DOHH2 (cell line): ENCODE results near the gene PRMT2.

Experiments
- H3F3A ChIP-seq: fragments of 200-600 bp; sonication (generic), shearing (Covaris generic); 2 replicates; pipeline ENCODE4 v1.6.0; 2016; ENCODE audit warnings: antibody characterized with exemption, mild to moderate bottlenecking; ENCODE audit not compliant: control insufficient read depth, insufficient read depth
- H3K27ac ChIP-seq: fragments of 200-600 bp; sonication (generic); 2 replicates; pipeline ENCODE4 v1.5.1; 2014; ENCODE audit warnings: low read depth, mild to moderate bottlenecking, low read length, moderate library complexity
- H3K27me3 ChIP-seq: fragments of 200-600 bp; sonication (generic); 2 replicates; pipeline ENCODE4 v1.6.1; 2014; ENCODE audit warnings: mild to moderate bottlenecking, low read length, mixed read lengths; ENCODE audit not compliant: control insufficient read depth
- H3K36me3 ChIP-seq: fragments of 200-600 bp; sonication (generic); 2 replicates; pipeline ENCODE4 v1.6.1; 2014; ENCODE audit warnings: mild to moderate bottlenecking, low read length, moderate library complexity, mixed read lengths; ENCODE audit not compliant: control insufficient read depth
- H3K4me1 ChIP-seq: fragments of 200-600 bp; sonication (generic); 2 replicates; pipeline ENCODE4 v1.6.1; 2014; ENCODE audit warnings: mild to moderate bottlenecking, low read length, mixed read lengths; ENCODE audit not compliant: control insufficient read depth
- H3K4me2 ChIP-seq: fragments of 200-600 bp; sonication (generic); 2 replicates; pipeline ENCODE4 v1.6.0; 2014; ENCODE audit warnings: mild to moderate bottlenecking, low read length, moderate library complexity
- H3K4me3 ChIP-seq: fragments of 200-600 bp; sonication (generic); 2 replicates; pipeline ENCODE4 v1.5.1; 2014; ENCODE audit warnings: mild to moderate bottlenecking, low read length, mixed read lengths
- H3K79me2 ChIP-seq: fragments of 200-600 bp; sonication (generic); 2 replicates; pipeline ENCODE4 v1.6.1; 2014; ENCODE audit warnings: mild to moderate bottlenecking, low read length, mixed read lengths; ENCODE audit not compliant: control insufficient read depth
- H3K9me2 ChIP-seq: fragments of 200-600 bp; sonication (generic); replicated peaks from 2 replicates; pipeline ENCODE4 v1.6.1; 2014; ENCODE audit warnings: mild to moderate bottlenecking, low read length, mixed read lengths; ENCODE audit not compliant: control insufficient read depth
- H3K9me3 ChIP-seq: fragments of 200-600 bp; sonication (generic); 2 replicates; pipeline ENCODE4 v1.6.1; 2014; ENCODE audit warnings: antibody characterized with exemption, low read length, mixed read lengths; ENCODE audit not compliant: control insufficient read depth, insufficient read depth
- H4K20me1 ChIP-seq: fragments of 200-600 bp; sonication (generic); 2 replicates; pipeline ENCODE4 v1.6.0; 2014; ENCODE audit warnings: low read depth, mild to moderate bottlenecking, antibody characterized with exemption, low read length, moderate library complexity; ENCODE audit not compliant: control insufficient read depth, insufficient read depth
- CTCF ChIP-seq: fragments of 200-600 bp; sonication (generic); IDR thresholded peaks from one replicate; pipeline ENCODE4 v1.5.1; 2014; ENCODE audit warnings: antibody characterized with exemption, mild to moderate bottlenecking, low read depth, low read length; ENCODE audit not compliant: poor library complexity, severe bottlenecking
- EZH2phosphoT487 ChIP-seq: fragments of 200-600 bp; sonication (generic); IDR thresholded peaks from 2 replicates; pipeline ENCODE4 v1.6.1; 2017; ENCODE audit warnings: borderline replicate concordance, mild to moderate bottlenecking, antibody characterized with exemption, low read length, moderate library complexity, mixed read lengths

The PRMT2 gene

GRCh38 chr21:46616656-46617055, 18.8 kb upstream of the PRMT2 start:
- no peaks in the 10 kb centered on the region for H3K9me2 ChIP-seq
- no peaks in the 10 kb centered on the region for H3K36me3 ChIP-seq
- H3K4me3 ChIP-seq: no peak overlapping the region
- H3K9me3 ChIP-seq: no peaks in the 10 kb centered on the region
- H3K27ac ChIP-seq: no peak overlapping the region
- H3K27me3 ChIP-seq: no peaks in the 10 kb centered on the region
- H3K4me2 ChIP-seq: no peak overlapping the region
- no peaks in the 10 kb centered on the region for H3F3A ChIP-seq
- H4K20me1 ChIP-seq: no peaks in the 10 kb centered on the region
- H3K4me1 ChIP-seq: no peaks in the 10 kb centered on the region
- TF ChIP-seq EZH2phosphoT487 (no peak), CTCF (no peak)
- H3K79me2 ChIP-seq: no peaks in the 10 kb centered on the region

GRCh38 chr21:46617267-46618051, 18.0 kb upstream of the PRMT2 start:
- H3K9me3 ChIP-seq: no peaks in the 10 kb centered on the region
- H4K20me1 ChIP-seq: no peaks in the 10 kb centered on the region
- H3K36me3 ChIP-seq: no peaks in the 10 kb centered on the region
- no peak overlapping the region for H3K4me3 ChIP-seq
- TF ChIP-seq CTCF: no peak
- TF ChIP-seq EZH2phosphoT487: no peak
- no peaks in the 10 kb centered on the region for H3K9me2 ChIP-seq
- H3K4me1 ChIP-seq: no peaks in the 10 kb centered on the region
- H3K4me2 ChIP-seq: no peak overlapping the region
- no peaks in the 10 kb centered on the region for H3K27me3 ChIP-seq
- no peaks in the 10 kb centered on the region for H3F3A ChIP-seq
- no peak overlapping the region for H3K27ac ChIP-seq
- H3K79me2 ChIP-seq: no peaks in the 10 kb centered on the region

- no peaks in the 10 kb centered on the region for H4K20me1 ChIP-seq
- H3K9me2 ChIP-seq: no peaks in the 10 kb centered on the region
- H3K4me3 ChIP-seq: no peak overlapping the region
- H3K4me1 ChIP-seq: no peaks in the 10 kb centered on the region
- no peaks in the 10 kb centered on the region for H3F3A ChIP-seq
- H3K27me3 ChIP-seq: no peaks in the 10 kb centered on the region
- no peak overlapping the region for H3K4me2 ChIP-seq
- no peaks in the 10 kb centered on the region for H3K9me3 ChIP-seq
- H3K36me3 ChIP-seq: no peaks in the 10 kb centered on the region
- no peak for TF ChIP-seq EZH2phosphoT487
- no peak for TF ChIP-seq CTCF
- H3K79me2 ChIP-seq: no peaks in the 10 kb centered on the region
- H3K27ac ChIP-seq: no peak overlapping the region
Measured at GRCh38 chr21:46618738-46619379, 16.6 kb upstream of the PRMT2 start.
